CD14-positive monocyte (primary cell): ENCODE data around the gene FOCAD. TPM values are rescaled to one million over a fixed set of nuclear protein-coding genes. Genes with fewer than 3 reads are reported as not detected.

Experiments used
- DNase-seq, 3 donors: peaks; one replicate each; pipeline ENCODE4 v3.0.0-alpha.2; 2011 to 2022
- H2AFZ ChIP-seq: 2 replicates; pipeline ENCODE4 v1.6.0; 2012; ENCODE audit warnings: mild to moderate bottlenecking, low read depth, low read length, inconsistent platforms; ENCODE audit not compliant: insufficient read depth, poor library complexity, severe bottlenecking
- H3K27ac ChIP-seq, 2 donors: 1 replicate in 1 of 2; 2 replicates in 1 of 2; pipeline ENCODE4 v1.5.1; 2012 to 2013; ENCODE audit warnings: low read length in 2 of 2, control low read depth in 1 of 2, inconsistent platforms in 1 of 2, low read depth in 1 of 2, mild to moderate bottlenecking in 1 of 2
- H3K27me3 ChIP-seq, 2 donors: one replicate each; pipeline versions ENCODE4 v1.6.0 to v1.6.1; 2011 to 2013; ENCODE audit warnings: low read length in 2 of 2; ENCODE audit not compliant: control insufficient read depth in 2 of 2, insufficient read depth in 2 of 2
- H3K36me3 ChIP-seq, 2 donors: replicated peaks in 1 of 2; 1 replicate in 1 of 2; 2 replicates in 1 of 2; pipeline versions ENCODE4 v1.5.1 to v1.6.1; 2012 to 2013; ENCODE audit warnings: low read length in 2 of 2, control low read depth in 1 of 2, inconsistent platforms in 1 of 2, mild to moderate bottlenecking in 1 of 2; ENCODE audit not compliant: insufficient read depth in 2 of 2, control insufficient read depth in 1 of 2
- H3K4me1 ChIP-seq, 2 donors: 1 replicate in 1 of 2; 2 replicates in 1 of 2; pipeline versions ENCODE4 v1.5.1 to v1.6.1; 2012 to 2013; ENCODE audit warnings: low read length in 2 of 2, control low read depth in 1 of 2, inconsistent platforms in 1 of 2, mild to moderate bottlenecking in 1 of 2, moderate library complexity in 1 of 2; ENCODE audit not compliant: insufficient read depth in 2 of 2, control insufficient read depth in 1 of 2
- H3K4me2 ChIP-seq: replicated peaks from 2 replicates; pipeline ENCODE3; 2012; ENCODE audit warnings: low read length, moderate library complexity, mild to moderate bottlenecking; ENCODE audit not compliant: poor library complexity, severe bottlenecking; ENCODE audit errors: extremely low read depth
- H3K4me3 ChIP-seq, 3 experiments: fragments of 200-600 bp in 1 of 3; sonication (generic) in 1 of 3; replicated peaks in 1 of 3; 1 replicate in 2 of 3; 2 replicates in 1 of 3; pipeline ENCODE4 v1.5.1; 2011 to 2013; ENCODE audit warnings: low read length in 3 of 3, mild to moderate bottlenecking in 3 of 3, control low read depth in 2 of 3, low read depth in 2 of 3, inconsistent platforms in 1 of 3, moderate library complexity in 1 of 3
- H3K79me2 ChIP-seq: 2 replicates; pipeline ENCODE4 v1.6.0; 2012; ENCODE audit warnings: mild to moderate bottlenecking, control low read depth, inconsistent platforms, low read length, moderate library complexity; ENCODE audit not compliant: insufficient read depth
- H3K9ac ChIP-seq: 2 replicates; pipeline ENCODE4 v1.6.0; 2017; ENCODE audit warnings: low read length, mild to moderate bottlenecking; ENCODE audit not compliant: insufficient read depth, poor library complexity, severe bottlenecking
- H3K9me3 ChIP-seq, 2 donors: replicated peaks in 1 of 2; 1 replicate in 1 of 2; 2 replicates in 1 of 2; pipeline versions ENCODE4 v1.5.1 to v1.6.1; 2012 to 2013; ENCODE audit warnings: low read length in 2 of 2, control low read depth in 1 of 2; ENCODE audit not compliant: control insufficient read depth in 1 of 2, insufficient read depth in 1 of 2
- H4K20me1 ChIP-seq: 2 replicates; pipeline ENCODE4 v1.6.0; 2012; ENCODE audit warnings: mild to moderate bottlenecking, low read length, control low read depth, moderate library complexity; ENCODE audit not compliant: insufficient read depth
- H3K27ac Mint-ChIP-seq, 7 donors: one replicate each; pipeline ENCODE4 v1.8.0; 2020; ENCODE audit warnings: mild to moderate bottlenecking in 7 of 7, mixed read lengths in 7 of 7, moderate library complexity in 6 of 7, inconsistent platforms in 2 of 7
- H3K27me3 Mint-ChIP-seq, 3 donors: one replicate each; pipeline ENCODE4 v1.8.0; 2021 to 2022; ENCODE audit warnings: low read depth in 3 of 3, mild to moderate bottlenecking in 3 of 3, mixed read lengths in 3 of 3, moderate library complexity in 3 of 3, inconsistent platforms in 1 of 3
- H3K36me3 Mint-ChIP-seq, 2 donors: one replicate each; pipeline ENCODE4 v1.8.0; 2020; ENCODE audit warnings: mixed read lengths in 2 of 2, inconsistent platforms in 1 of 2, mild to moderate bottlenecking in 1 of 2
- H3K4me1 Mint-ChIP-seq: one replicate; pipeline ENCODE4 v1.8.0; 2020; ENCODE audit warnings: mild to moderate bottlenecking, mixed read lengths
- H3K4me3 Mint-ChIP-seq, 2 donors: one replicate each; pipeline ENCODE4 v1.8.0; 2020; ENCODE audit warnings: mild to moderate bottlenecking in 2 of 2, mixed read lengths in 2 of 2, moderate library complexity in 1 of 2
- H3K9me3 Mint-ChIP-seq, 7 donors: one replicate each; pipeline ENCODE4 v1.8.0; 2020 to 2022; ENCODE audit warnings: mixed read lengths in 7 of 7, mild to moderate bottlenecking in 6 of 7, moderate library complexity in 6 of 7, inconsistent platforms in 2 of 7
- WGBS: methylation state at CpG from one replicate; pipeline ENCODE4 v1.1.5; 2013; ENCODE audit warnings: missing lambda C conversion rate; ENCODE audit not compliant: insufficient coverage; 5-methylcytosine and 5-hydroxymethylcytosine counted together
- intact Hi-C, 2 donors: fragments of 100-400 bp; cut with micrococcal nuclease; formaldehyde crosslinking; loops; one replicate each; pipeline versions ENCODE4 v1.15.0 to v1.15.1; 2023
- polyA plus RNA-seq, 3 donors: library from polyadenylated mRNA; depleted of rRNA in 1 of 3; unstranded in 2 of 3; stranded (reverse) in 1 of 3; fragments of 300-500 nt in 2 of 3; fragments of >200 nt in 1 of 3; fragmentation: Illumina TruSeq in 2 of 3; gene quantifications; 1 replicate in 2 of 3; 2 replicates in 1 of 3; pipeline ENCODE4 v1.2.3, GENCODE V29; 2012 to 2021
- TF ChIP-seq, protein P1 (sequence below): fragments of 200-600 bp; IDR thresholded peaks from one replicate; pipeline ENCODE4 v1.8.0; 2022; ENCODE audit warnings: antibody characterized with exemption, mild to moderate bottlenecking

FOCAD gene
- polyA plus RNA-seq, 3 donors: 4.9 to 6.3 (median 5.1) TPM

DNA sequence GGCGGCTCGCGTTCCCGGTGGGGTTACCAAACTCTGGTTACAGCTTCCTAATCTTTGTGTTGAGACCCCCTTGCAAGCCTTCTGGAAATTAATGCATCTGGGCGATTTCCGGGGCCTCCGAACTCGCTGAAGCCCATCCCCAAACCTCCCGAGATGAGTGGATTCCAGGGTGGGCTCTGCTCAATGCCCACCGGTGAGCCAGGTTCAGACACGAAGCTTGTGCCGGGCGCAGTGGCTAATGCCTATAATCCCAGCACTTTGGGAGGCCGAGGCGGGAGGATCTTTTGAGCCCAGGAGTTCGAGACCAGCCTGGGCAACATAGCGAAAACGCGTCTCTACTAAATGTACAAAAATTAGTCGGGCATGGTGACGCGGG lies 347.7 kb downstream of the FOCAD start:
- Histone ChIP-seq H3K4me1 (peaks cover 36 to 52% of the 10 kb centered on the region in 2 donors), H3K79me2 (peaks cover 51% of the 10 kb centered on the region), H3K36me3 (peaks cover 7 to 11% of the 10 kb centered on the region in 2 donors), H3K4me2 (peak overlapping the region; percentile 97), H3K4me3 (peak overlapping the region; percentile 81 to 96 (median 82)), H3K9me3 (no peaks in the 10 kb centered on the region), H3K27me3 (no peaks in the 10 kb centered on the region), H3K27ac (peak overlapping the region; percentile 86 to 92), H4K20me1 (no peaks in the 10 kb centered on the region), H2AFZ (peak overlapping the region; percentile 89), H3K9ac (peak overlapping the region; percentile 76)
- peak overlapping the region in 1 of 2 donors; percentile 84 for H3K4me3 Mint-ChIP-seq
- intact Hi-C loops: loop anchor here (5.0 to 10.0 kb wide), 3 partner anchors 54 to 71 kb away; no protein-coding TSS in a partner anchor
- DNase-seq: no peak
- H3K9me3 Mint-ChIP-seq: peaks cover 0 to 6% (median 0%) of the 10 kb centered on the region in 7 donors
- H3K27me3 Mint-ChIP-seq: peaks cover 0 to 3% (median 2%) of the 10 kb centered on the region in 3 donors
- WGBS: 65% methylated on average over 22 of the region's 22 CpGs
- peaks cover 16% of the 10 kb centered on the region for H3K4me1 Mint-ChIP-seq
- H3K36me3 Mint-ChIP-seq: peaks cover 8 to 15% of the 10 kb centered on the region in 2 donors
- TF ChIP-seq, protein P1, sequence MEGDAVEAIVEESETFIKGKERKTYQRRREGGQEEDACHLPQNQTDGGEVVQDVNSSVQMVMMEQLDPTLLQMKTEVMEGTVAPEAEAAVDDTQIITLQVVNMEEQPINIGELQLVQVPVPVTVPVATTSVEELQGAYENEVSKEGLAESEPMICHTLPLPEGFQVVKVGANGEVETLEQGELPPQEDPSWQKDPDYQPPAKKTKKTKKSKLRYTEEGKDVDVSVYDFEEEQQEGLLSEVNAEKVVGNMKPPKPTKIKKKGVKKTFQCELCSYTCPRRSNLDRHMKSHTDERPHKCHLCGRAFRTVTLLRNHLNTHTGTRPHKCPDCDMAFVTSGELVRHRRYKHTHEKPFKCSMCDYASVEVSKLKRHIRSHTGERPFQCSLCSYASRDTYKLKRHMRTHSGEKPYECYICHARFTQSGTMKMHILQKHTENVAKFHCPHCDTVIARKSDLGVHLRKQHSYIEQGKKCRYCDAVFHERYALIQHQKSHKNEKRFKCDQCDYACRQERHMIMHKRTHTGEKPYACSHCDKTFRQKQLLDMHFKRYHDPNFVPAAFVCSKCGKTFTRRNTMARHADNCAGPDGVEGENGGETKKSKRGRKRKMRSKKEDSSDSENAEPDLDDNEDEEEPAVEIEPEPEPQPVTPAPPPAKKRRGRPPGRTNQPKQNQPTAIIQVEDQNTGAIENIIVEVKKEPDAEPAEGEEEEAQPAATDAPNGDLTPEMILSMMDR: no peak
- peak overlapping the region in 5 of 7 donors; percentile 64 to 81 (median 75) for H3K27ac Mint-ChIP-seq

DNA sequence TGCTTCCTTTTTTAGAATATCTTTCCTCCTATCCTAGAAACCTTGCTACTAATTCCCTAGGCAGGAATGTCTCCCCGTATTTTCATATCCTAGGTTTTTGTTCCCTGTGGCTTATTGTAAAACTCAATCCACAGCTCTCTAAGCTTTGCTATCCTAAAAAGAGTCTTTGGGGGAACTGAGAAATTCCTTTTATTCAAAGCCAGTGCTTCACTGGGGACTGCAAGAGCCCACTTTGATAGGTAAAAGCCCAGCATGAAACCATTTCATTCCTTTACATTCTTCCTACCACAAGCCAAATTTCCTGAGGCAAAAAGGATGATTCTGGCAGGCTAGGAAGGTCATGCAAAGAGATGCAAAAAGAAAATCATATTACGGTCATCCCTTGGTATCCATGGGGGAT lies 353.2 kb downstream of the FOCAD start:
- Mint-ChIP-seq H3K4me1 (peaks cover 3% of the 10 kb centered on the region), H3K36me3 (peaks cover 0 to 2% of the 10 kb centered on the region in 2 donors), H3K4me3 (no peak overlapping the region), H3K27ac (no peak overlapping the region), H3K9me3 (peaks cover 0 to 6% (median 0%) of the 10 kb centered on the region in 7 donors), H3K27me3 (peaks cover 0 to 3% (median 2%) of the 10 kb centered on the region in 3 donors)
- no peak for DNase-seq
- Histone ChIP-seq H3K27ac (no peak overlapping the region), H3K9ac (no peak overlapping the region), H3K27me3 (no peaks in the 10 kb centered on the region), H3K4me3 (no peak overlapping the region), H3K4me1 (no peaks in the 10 kb centered on the region), H3K36me3 (no peaks in the 10 kb centered on the region), H3K9me3 (no peaks in the 10 kb centered on the region), H3K79me2 (no peaks in the 10 kb centered on the region), H4K20me1 (no peaks in the 10 kb centered on the region), H3K4me2 (no peak overlapping the region), H2AFZ (no peak overlapping the region)
- 100% methylated on average over 1 of the region's 2 CpGs for WGBS
- intact Hi-C loops: loop anchor here in 1 of 2 donors (10.0 kb wide), 1 partner anchor 58 kb away; no protein-coding TSS in a partner anchor
- TF ChIP-seq, protein P1: no peak
